GM19025 (cell line): ENCODE measurements around the gene RNF214.

Experiments
- ATAC-seq: cut with Tn5 transposase; IDR thresholded peaks from one replicate; pipeline ENCODE4 v1.9.1; 2021; ENCODE audit warnings: mild to moderate bottlenecking, low read depth, moderate library complexity; ENCODE audit not compliant: unreplicated experiment

Gene RNF214

GRCh38 chr11:117212697-117213355, 19.6 kb upstream of the RNF214 start:
- ATAC-seq = no peak

- no peak for ATAC-seq
Measured at GRCh38 chr11:117214404-117215110, 17.9 kb upstream of the RNF214 start.

GRCh38 chr11:117217141-117218084, 15.1 kb upstream of the RNF214 start:
- ATAC-seq = no peak

GRCh38 chr11:117218133-117218915, 14.1 kb upstream of the RNF214 start:
- no peak for ATAC-seq

- no peak for ATAC-seq
Measured at GRCh38 chr11:117219001-117219400, 13.5 kb upstream of the RNF214 start.

- ATAC-seq = no peak
Measured at GRCh38 chr11:117219455-117219854, 13.0 kb upstream of the RNF214 start.

GRCh38 chr11:117219995-117220394, 12.5 kb upstream of the RNF214 start:
- ATAC-seq = no peak

- ATAC-seq = no peak
Measured at GRCh38 chr11:117220568-117220967, 11.9 kb upstream of the RNF214 start.

GRCh38 chr11:117220999-117221774, 11.3 kb upstream of the RNF214 start:
- no peak for ATAC-seq

GRCh38 chr11:117221775-117222517, 10.5 kb upstream of the RNF214 start:
- ATAC-seq = no peak

- no peak for ATAC-seq
Measured at GRCh38 chr11:117222991-117223740, 9.3 kb upstream of the RNF214 start.

- ATAC-seq = no peak
Measured at GRCh38 chr11:117223741-117224689, 8.5 kb upstream of the RNF214 start.

GRCh38 chr11:117225553-117226170, 6.8 kb upstream of the RNF214 start:
- ATAC-seq = no peak

- ATAC-seq = peak; percentile 41
Measured at GRCh38 chr11:117226388-117227385, 5.8 kb upstream of the RNF214 start.

GRCh38 chr11:117228091-117228490, 4.4 kb upstream of the RNF214 start:
- ATAC-seq = no peak
